Lower leg skin (tissue), 4 donors: Measurements from ENCODE around the gene GPR3. TPM values are rescaled to one million over a fixed set of nuclear protein-coding genes. Genes with fewer than 3 reads are reported as not detected.

Experiments used
- DNase-seq, 2 donors: peaks; one replicate each; pipeline ENCODE4 v3.0.0-alpha.2; 2019; ENCODE audit warnings: low spot score in 2 of 2
- H3K4me3 ChIP-seq: fragments of 200-600 bp; sonication (generic); 2 replicates; pipeline ENCODE4 v1.5.1; 2017; ENCODE audit warnings: mild to moderate bottlenecking, low read depth; ENCODE audit not compliant: poor library complexity, severe bottlenecking
- CTCF ChIP-seq, 3 donors: fragments of 450-650 bp; IDR thresholded peaks; one replicate each; pipeline ENCODE4 v1.5.1; 2016; ENCODE audit warnings: antibody characterized with exemption in 3 of 3, mild to moderate bottlenecking in 3 of 3, moderate library complexity in 2 of 3
- POLR2A ChIP-seq, 2 donors: fragments of 450-650 bp; IDR thresholded peaks; one replicate each; pipeline ENCODE4 v1.6.1; 2016 to 2017; ENCODE audit warnings: antibody characterized with exemption in 2 of 2, mild to moderate bottlenecking in 1 of 2, moderate library complexity in 1 of 2
- WGBS, 2 donors: methylation state at CpG; one replicate each; pipeline ENCODE4 v1.1.5; 2018; 5-methylcytosine and 5-hydroxymethylcytosine counted together
- intact Hi-C: fragments of 100-400 bp; cut with DNase I; formaldehyde crosslinking; loops from one replicate; pipeline ENCODE4 v1.15.0; 2023; ENCODE audit warnings: low total_unique reads
- total RNA-seq, 4 donors: library from RNA; depleted of rRNA; stranded (reverse); fragments of >200 nt; gene quantifications; one replicate each; pipeline ENCODE4 v1.1.0, GENCODE V29; 2016

Gene GPR3
- total RNA-seq, 4 donors from 2014 or later = 0.22 to 1.3 (median 0.68) TPM

GRCh38 chr1:27346991-27347624 is 45.3 kb upstream of the GPR3 start:
- 64 to 74% methylated on average over 12 to 14 of the region's 14 CpGs for WGBS, 2 donors

GRCh38 chr1:27348861-27349783 is 43.3 kb upstream of the GPR3 start:
- no peak overlapping the region for H3K4me3 ChIP-seq
- intact Hi-C loops = no loop called here
- no peak for DNase-seq
- TF ChIP-seq POLR2A (IDR thresholded peaks at IDR 0.05) (no peak), CTCF (IDR thresholded peaks at IDR 0.05) (no peak)
- 20 to 30% methylated on average over 39 to 48 of the region's 51 CpGs for WGBS, 2 donors

More at GRCh38 chr1:27346991-27347624, 45.3 kb upstream of the GPR3 start:
- H3K4me3 ChIP-seq = no peak overlapping the region
- DNase-seq = no peak
- intact Hi-C loops = no loop called here
- TF ChIP-seq CTCF (IDR thresholded peaks at IDR 0.05) (no peak), POLR2A (IDR thresholded peaks at IDR 0.05) (no peak)

GRCh38 chr1:27349784-27350662 is 42.4 kb upstream of the GPR3 start:
- intact Hi-C loops = no loop called here
- DNase-seq = peak in 1 of 2 donors; percentile 92
- TF ChIP-seq POLR2A (IDR thresholded peaks at IDR 0.05) (no peak), CTCF (IDR thresholded peaks at IDR 0.05) (no peak)
- no peak overlapping the region for H3K4me3 ChIP-seq
- WGBS, 2 donors = 25 to 63% methylated on average over 30 to 84 of the region's 84 CpGs

- H3K4me3 ChIP-seq = no peak overlapping the region
- intact Hi-C loops = no loop called here
- TF ChIP-seq CTCF (IDR thresholded peaks at IDR 0.05) (no peak), POLR2A (IDR thresholded peaks at IDR 0.05) (no peak)
- WGBS, 2 donors = 49 to 56% methylated on average over 43 to 60 of the region's 62 CpGs
- no peak for DNase-seq
Measured at GRCh38 chr1:27350663-27351540, 41.5 kb upstream of the GPR3 start.
